Retina (tissue), 1 donor: ENCODE measurements around the gene PACSIN2.

Experiments used
- DNase-seq: peaks from one replicate; pipeline ENCODE4 v3.0.0-alpha.2; 2016

PACSIN2 gene

DNA sequence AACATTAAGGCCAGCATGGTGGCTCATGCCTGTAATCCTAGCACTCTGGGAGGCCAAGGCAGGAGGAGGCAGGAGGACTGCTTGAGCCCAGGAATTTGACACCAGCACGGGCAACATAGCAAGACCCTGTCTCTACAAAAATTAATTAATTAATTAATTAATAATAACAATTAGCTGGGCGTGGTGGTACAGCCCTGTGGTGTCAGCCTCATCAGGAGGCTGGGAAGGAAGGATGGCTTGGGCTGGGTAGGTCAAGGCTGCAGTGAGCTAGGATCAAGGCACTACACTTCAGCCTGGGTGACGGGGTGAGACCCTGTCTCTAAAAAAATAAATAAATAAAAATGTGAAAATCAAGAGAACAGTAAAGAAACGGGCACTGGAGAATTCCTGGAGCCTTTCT is 159.2 kb downstream of the PACSIN2 start:
- DNase-seq, result no peak

DNA sequence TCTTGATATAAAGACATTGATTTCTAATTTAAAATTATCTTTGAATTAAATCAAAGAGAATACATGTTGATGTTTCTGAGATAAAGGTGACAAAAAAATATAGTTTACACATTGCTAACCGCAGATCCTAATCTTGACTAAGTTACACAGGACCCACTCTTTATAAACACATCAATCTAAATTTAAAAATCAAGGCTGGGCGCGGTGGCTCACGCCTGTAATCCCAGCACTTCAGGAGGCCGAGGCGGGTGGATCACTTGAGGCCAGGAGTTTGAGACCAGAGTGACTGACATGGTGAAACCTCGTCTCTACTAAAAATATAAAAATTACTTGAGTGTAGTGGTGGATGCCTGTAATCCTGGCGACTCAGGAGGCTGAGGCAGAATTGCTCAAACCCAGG is 159.7 kb downstream of the PACSIN2 start:
- DNase-seq, result no peak

DNA sequence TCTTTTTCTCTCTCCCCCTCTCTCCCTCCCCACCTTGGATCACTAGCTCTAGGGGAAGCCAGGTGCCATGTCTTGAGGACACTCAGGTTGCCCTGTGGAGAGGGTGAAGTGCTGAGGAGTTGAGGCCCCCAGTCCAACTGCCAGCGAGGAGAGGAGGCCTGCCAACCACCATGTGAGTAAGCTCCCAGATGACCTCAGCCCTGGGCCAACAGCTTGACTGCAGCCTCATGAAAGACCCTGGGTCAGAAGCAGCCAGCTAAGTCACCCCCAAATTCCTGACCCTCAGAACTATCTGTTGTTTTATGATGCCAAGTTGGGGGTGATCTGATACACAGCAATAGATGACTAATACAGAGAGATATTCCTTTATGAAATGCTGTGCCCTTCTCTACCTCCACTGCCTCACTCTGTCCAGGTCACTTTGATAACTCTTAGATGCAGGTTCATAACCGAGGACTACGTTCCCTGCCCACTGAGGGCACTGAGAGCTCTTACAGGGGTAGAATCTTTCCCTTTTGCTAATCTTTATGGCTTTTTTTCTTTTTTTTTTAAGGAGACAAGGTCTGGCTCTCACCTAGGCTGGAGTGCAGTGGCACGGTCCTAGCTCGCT is 165.9 kb downstream of the PACSIN2 start:
- DNase-seq, result no peak

DNA sequence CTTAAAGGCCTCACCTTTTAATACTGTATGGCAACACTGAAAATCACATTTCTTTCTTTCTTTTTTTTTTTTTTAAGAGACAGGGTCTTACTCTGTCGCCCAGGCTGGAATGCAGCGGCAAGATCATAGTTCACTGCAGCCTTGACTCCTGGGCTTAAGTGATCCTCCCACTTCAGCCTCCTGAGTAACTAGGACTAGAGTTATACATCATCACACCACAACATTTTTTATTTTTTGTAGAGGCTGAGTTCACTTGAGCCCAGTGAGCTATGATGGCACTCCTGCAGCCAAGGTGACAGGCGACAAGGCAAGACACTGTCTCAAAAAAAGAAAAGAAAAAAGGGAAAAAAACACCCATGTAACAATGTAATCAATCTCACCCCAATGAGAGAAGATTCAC is 167.8 kb downstream of the PACSIN2 start:
- DNase-seq, result no peak

DNA sequence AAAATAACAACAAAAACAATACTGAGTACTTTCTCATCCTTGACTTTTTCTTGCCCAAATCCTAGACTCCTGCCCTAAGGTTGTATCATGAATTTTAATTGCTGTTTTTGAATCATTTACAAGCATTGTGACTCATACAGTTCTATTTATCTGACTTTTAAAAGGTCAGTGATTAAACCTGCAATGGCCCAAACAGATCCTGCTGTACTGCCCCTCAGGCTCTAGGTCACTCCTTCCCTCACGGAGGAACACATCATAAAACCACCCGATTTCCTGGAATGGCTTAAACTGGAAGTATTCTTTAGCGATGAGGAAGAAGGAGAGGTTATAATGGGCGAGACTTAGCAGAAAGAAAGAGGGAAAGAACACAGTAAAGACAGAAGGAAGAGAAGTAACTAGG is 170.2 kb downstream of the PACSIN2 start:
- no peak for DNase-seq

DNA sequence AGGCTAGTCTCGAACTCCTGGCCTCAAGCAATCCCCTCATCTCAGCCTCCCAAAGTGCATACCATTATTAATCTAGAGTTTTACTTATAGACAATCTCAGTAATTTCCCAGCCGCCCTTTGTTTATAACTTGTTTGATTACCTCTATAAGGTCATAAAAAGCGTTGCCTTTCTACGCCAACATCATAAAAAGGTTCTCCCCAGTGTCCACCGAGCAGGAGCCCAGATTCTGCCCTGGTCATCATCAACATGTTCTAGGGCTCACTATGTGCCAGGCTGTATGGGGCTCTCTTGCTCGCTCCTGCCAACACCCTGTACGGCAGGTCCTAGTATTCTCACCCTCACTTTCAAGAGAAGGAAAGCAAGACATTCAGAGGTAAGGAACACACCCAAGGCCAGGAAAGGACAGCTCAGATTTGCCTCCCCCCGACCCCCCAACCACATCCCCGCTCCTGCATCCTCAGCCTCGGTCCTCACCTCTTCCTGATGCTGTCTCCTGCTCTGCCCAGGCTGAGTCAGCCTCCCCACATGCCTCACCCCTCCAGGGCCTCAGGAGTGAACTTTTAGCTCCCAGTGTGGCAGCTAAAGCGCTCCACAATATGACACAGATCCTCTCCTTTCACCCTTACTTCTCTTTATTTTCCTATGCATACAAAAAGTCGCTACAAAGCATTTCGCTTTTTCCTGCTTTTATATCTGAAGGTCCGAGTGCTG is 172.1 kb downstream of the PACSIN2 start:
- no peak for DNase-seq

DNA sequence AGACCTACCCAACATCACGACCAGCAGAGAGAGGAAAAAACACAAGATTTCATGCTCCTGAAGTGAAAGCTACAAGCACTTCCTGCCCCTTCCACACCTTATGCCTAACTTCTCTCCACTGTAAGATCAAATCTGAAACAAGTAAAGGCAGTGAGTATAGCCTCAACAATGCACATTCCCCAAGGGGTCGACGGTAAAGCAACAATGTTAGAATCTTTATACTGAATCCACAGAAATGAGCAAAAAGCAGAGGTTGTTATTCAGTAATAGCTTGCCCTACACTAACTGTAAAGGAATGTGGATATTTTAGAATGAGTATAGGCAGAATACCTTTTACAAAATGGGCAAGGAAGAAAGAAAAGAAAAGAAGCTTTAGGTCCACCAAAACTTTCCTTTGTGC is 173.5 kb downstream of the PACSIN2 start:
- no peak for DNase-seq

DNA sequence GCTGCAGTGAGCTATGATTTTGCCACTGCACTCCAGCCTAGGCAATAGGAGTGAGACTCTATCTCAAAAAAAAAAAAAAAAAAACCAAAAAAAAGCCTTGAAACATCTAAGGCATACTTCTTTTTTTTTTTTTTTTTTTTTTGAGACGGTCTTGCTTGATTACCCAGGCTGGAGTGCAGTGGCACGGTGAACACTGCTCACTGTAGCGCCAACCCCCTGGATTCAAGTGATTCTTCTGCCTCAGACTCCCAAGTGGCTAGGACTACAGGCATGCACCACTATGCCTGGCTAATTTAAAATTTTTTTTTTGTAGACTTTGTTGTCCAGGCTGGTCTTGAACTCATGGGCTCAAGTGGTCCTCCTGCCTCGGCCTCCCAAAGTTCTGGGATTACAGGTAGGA is 177.4 kb downstream of the PACSIN2 start:
- no peak for DNase-seq

DNA sequence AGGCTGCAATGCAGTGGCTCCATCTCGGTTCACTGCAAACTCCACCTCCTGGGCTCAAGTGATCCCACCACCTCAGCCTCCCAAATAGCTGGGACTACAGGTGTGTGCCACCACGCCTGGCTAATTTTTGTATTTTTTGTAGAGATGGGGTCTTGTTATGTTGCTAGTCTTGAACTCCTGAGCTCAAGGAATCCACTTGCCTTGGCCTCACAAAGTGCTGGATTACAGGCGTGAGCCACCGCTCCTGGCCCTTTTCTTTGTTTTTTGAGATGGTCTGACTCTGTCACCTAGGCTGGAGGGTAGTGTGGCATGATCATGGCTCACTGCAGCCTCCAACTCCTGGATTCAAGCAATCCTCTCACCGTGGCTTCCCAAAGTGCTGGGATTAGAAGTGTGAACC is 178.9 kb downstream of the PACSIN2 start:
- no peak for DNase-seq

DNA sequence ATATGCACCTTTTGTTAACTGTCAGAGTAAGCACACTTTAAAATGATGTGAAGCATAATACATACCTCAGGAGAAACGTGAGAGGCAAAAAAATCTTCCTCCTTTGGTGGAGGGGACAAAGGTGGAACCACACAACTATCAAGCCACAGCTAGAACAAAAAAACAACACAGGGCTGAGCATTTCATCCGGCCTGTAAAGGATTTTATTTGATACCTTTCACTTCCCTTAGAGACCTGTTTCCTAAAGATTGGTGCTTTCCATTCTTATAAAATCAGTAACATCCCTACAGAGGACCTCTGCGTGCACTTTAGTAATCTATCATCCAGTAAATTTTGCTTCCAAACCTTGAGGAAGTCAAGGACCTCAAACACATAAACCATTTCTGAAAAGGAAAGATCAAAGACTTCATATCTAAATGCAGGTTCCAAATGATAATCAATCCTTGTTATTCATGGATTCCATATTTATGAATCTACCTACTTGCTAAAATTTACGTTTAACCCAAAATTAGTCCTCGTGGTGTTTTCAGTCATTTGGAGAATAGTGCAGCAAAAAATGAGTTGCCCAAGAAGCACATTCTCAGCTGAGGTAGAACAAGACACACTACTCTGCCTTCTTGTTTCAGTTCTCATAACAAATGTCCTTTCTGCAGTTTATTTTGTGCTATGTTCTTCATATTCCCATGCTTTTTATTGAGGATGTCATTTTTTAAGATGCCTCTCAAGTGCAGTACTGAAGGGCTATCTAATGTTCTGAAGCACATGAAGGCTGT is 180.6 kb downstream of the PACSIN2 start:
- no peak for DNase-seq

DNA sequence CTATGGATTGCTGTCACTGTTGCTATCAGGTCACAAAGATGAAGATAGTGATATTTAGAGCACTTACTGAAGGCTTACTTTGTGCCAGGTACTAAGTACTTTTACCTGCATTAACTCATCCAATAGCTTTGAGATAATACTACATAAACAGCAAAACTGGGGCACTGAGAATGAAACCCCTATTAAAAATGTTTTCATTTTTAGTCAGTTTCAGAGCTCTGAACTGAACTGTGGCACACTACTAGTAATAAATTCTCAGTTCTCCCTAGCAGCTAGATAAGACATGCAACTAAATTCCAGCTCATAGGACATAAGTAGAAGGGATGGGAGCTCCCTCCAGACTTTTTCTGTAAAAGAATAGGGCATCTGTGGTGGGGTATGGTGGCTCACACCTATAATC is 181.8 kb downstream of the PACSIN2 start:
- no peak for DNase-seq

DNA sequence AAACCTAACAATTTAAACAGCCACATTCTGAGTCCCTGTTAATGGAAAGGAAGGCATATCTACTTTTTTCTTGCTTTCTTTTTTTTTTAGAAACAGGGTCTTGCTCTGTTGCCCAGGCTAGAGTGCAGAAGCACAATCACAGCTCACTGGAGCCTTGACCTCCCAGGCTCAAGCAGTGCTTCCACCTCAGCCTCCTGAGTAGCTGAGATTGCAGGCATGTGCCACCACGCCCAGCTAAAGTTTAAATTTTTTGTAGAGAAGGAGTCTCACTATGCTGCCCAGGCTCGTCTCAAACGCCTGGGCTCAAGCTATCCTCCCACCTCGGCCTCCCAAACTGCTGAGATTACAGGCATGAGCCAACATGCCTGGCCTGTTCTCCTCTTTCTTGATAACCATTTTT is 183.2 kb downstream of the PACSIN2 start:
- no peak for DNase-seq

DNA sequence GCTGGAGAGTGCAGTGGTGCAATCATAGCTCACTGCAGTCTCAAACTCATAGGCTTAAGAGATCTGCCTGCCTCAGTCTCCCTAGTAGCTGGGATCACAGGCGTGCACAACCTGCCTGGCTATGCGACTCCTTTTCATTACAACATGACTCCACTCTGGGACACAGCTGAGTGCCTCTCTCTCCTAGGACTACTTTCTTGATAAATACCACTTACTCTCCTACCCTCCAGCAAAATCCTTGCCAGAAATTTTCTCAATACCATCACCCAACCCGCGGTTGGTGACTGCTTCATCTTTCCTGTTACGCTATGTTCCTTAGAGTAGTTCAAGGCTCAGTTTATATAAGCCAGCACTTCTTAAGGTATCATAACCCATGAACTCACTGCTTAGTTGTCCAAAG is 184.8 kb downstream of the PACSIN2 start:
- DNase-seq, result no peak

DNA sequence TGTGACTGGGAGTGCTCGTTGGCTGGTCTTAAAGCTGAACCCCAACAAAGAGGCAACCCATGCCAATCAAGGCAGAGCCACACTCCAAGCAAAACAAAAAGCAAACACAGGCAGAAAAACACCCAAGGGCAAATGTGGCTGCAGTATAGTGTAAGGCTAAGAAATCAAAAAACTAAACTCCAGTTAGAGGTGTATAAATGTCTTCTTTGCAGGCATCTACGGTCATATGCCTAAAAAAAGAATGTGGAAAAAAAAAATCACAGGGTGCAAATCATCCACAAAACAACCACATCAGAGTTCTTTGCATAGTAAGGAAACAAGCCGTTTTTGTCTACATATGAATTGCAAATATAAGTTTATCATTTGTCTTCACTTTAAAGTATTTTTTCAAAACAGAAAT is 185.6 kb downstream of the PACSIN2 start:
- no peak for DNase-seq

DNA sequence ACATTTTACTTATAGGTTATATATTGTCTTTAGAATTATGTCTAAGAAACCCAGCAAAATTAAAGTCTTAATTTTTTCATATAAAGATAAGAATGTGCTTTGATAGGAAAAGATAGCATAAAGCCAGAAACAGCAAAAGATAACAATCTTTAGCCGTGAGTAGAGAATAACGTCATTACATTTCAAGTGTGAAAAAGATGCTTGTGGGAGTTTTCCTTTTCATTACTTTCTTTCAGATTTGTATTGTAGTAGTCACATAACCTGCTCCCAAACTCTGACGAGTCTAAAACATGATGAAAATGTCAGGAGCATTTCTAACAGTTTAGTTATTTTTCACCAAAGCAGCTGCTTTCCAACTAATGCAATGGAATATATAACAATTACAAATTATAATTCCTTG is 189.2 kb downstream of the PACSIN2 start:
- no peak for DNase-seq

DNA sequence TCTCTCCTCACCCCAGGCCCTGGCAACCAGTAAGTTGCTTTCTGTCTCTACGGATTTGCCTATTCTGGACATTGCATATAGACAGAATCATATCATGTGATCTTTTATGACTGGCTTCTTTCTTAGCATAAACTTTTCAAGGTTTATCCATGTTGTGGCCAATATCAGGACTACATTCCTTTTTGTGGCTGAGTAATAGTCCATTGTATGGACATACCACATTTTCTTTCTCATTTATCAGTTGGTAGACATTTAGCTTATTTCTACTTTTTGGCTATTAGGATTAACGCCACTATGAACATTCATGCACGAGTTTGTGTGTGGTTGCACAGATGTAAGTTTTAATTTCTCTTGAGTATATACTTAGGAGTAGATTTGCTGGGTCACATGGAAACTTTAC is 193.6 kb downstream of the PACSIN2 start:
- no peak for DNase-seq

DNA sequence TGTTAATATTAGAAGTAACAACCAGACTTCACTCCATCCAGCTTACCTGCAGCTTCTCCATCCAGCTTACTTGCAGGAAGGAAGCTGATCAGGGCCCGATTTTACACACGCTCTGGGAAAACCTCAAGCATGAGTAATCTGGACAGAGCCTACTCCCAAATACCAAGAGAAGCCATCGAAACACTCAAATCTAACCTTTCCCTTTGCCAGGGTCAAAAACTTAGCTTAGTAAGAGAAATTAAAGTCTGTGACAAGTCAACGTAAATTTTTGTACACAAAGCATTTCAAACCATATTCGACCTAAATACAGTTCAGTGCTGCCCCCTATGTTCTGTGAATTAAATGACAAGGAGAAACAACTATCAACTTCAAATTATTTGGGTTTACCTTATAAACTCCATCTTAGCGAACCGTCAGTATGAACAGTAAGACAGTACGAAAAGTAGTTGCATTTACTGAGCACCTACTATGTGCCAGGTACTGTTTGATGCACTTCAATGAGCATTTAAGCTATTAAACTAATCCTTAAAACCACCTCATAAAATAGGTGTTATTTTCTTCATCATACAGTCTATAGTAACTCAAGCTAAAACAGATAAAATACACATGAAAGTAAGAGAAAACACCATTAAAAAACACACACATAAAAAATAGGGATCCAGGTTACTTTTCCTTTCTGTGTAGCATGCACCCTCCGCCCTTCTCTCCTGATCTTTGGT is 194.7 kb downstream of the PACSIN2 start:
- peak; percentile 6 for DNase-seq
